Loucy (cell line): Measurements from ENCODE around the gene TECTA.

Source experiments
- H2AFZ ChIP-seq: fragments of 200-600 bp; sonication (generic); 2 replicates; pipeline ENCODE4 v1.6.0; 2016; ENCODE audit warnings: antibody characterized with exemption, mild to moderate bottlenecking, low read length, moderate library complexity
- H3F3A ChIP-seq: fragments of 200-600 bp; 2 replicates; pipeline ENCODE4 v1.6.0; 2016; ENCODE audit warnings: antibody characterized with exemption, low read depth, mild to moderate bottlenecking
- H3K27me3 ChIP-seq: fragments of 200-600 bp; sonication (generic); 2 replicates; pipeline ENCODE4 v1.6.1; 2014; ENCODE audit warnings: low read length, mild to moderate bottlenecking; ENCODE audit not compliant: insufficient read depth, poor library complexity, severe bottlenecking
- H3K36me3 ChIP-seq: fragments of 200-600 bp; sonication (generic); 2 replicates; pipeline ENCODE4 v1.6.1; 2016; ENCODE audit warnings: low read length; ENCODE audit not compliant: insufficient read depth
- H3K4me1 ChIP-seq: fragments of 200-600 bp; sonication (generic); 2 replicates; pipeline ENCODE4 v1.5.1; 2014; ENCODE audit warnings: low read length, mild to moderate bottlenecking; ENCODE audit not compliant: insufficient read depth, poor library complexity, severe bottlenecking
- H3K4me2 ChIP-seq: fragments of 200-600 bp; sonication (generic); 2 replicates; pipeline ENCODE4 v1.6.0; 2014; ENCODE audit warnings: antibody characterized with exemption, low read length, low read depth, mild to moderate bottlenecking; ENCODE audit not compliant: poor library complexity, severe bottlenecking
- H3K4me3 ChIP-seq: fragments of 200-600 bp; sonication (generic); 2 replicates; pipeline ENCODE4 v1.5.1; 2014; ENCODE audit warnings: low read length, mild to moderate bottlenecking, mixed read lengths; ENCODE audit not compliant: poor library complexity, severe bottlenecking
- H3K79me2 ChIP-seq: fragments of 200-600 bp; sonication (generic); 2 replicates; pipeline ENCODE4 v1.6.1; 2014; ENCODE audit warnings: low read length; ENCODE audit not compliant: insufficient read depth
- H3K9ac ChIP-seq: fragments of 200-600 bp; sonication (generic); 2 replicates; pipeline ENCODE4 v1.6.0; 2014; ENCODE audit warnings: mild to moderate bottlenecking, low read depth, low read length, moderate library complexity; ENCODE audit not compliant: poor library complexity, severe bottlenecking
- H3K9me2 ChIP-seq: fragments of 200-600 bp; sonication (generic); replicated peaks from 2 replicates; pipeline ENCODE4 v1.6.1; 2016; ENCODE audit warnings: low read depth, low read length, mixed read lengths
- H3K9me3 ChIP-seq: fragments of 200-600 bp; sonication (generic); 2 replicates; pipeline ENCODE4 v1.6.1; 2014; ENCODE audit warnings: mild to moderate bottlenecking, antibody characterized with exemption, low read length, low read depth; ENCODE audit not compliant: insufficient read depth
- H4K20me1 ChIP-seq: fragments of 200-600 bp; sonication (generic); 2 replicates; pipeline ENCODE4 v1.6.0; 2014; ENCODE audit warnings: antibody characterized with exemption, low read length, mild to moderate bottlenecking; ENCODE audit not compliant: insufficient read depth, poor library complexity, severe bottlenecking
- EZH2phosphoT487 ChIP-seq: fragments of 200-600 bp; IDR thresholded peaks from 2 replicates; pipeline ENCODE4 v1.6.1; 2018; ENCODE audit warnings: antibody characterized with exemption, mild to moderate bottlenecking, moderate library complexity, borderline replicate concordance
- TF ChIP-seq, protein P1 (sequence below): fragments of 200-600 bp; sonication (generic); conservative IDR thresholded peaks from 2 replicates; pipeline ENCODE4 v1.5.1; 2014; ENCODE audit warnings: mild to moderate bottlenecking, antibody characterized with exemption, low read length

Gene TECTA

DNA sequence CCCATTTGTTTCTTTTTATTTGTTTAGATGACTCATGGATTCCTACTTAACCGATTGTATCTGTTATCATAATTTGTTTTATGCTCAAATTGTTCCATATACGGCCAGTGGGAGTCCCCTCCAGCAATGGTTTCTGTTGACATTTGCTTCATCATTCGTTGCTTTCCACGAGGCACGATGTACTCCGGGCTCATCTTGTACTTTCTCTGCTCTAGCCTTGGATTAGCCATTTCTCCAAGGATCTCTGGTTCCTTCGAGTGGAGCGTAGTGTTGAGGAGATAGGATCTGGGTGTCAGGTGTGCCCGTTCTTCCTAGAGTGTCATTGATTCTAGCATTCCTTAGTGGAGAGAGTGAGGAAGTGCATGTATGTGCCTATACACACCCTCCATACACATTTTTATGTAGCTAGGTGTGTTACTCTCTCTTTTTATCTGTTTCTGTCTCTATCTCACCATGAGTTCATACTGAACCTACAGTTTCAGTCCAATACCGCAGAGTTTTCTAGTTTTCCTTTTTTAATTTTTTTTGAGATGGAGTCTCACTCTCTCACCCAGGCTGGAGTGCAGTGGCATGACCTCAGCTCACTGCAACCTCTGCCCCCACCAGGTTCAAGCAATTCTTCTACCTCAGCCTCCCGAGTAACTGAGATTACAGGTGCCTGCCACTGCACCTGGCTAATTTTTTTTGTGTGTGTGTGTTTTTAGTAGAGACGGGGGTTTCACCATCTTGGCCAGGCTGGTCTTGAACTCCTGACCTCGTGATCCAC is 31.4 kb downstream of the TECTA start:
- TF ChIP-seq, protein P1, sequence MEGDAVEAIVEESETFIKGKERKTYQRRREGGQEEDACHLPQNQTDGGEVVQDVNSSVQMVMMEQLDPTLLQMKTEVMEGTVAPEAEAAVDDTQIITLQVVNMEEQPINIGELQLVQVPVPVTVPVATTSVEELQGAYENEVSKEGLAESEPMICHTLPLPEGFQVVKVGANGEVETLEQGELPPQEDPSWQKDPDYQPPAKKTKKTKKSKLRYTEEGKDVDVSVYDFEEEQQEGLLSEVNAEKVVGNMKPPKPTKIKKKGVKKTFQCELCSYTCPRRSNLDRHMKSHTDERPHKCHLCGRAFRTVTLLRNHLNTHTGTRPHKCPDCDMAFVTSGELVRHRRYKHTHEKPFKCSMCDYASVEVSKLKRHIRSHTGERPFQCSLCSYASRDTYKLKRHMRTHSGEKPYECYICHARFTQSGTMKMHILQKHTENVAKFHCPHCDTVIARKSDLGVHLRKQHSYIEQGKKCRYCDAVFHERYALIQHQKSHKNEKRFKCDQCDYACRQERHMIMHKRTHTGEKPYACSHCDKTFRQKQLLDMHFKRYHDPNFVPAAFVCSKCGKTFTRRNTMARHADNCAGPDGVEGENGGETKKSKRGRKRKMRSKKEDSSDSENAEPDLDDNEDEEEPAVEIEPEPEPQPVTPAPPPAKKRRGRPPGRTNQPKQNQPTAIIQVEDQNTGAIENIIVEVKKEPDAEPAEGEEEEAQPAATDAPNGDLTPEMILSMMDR, result no peak
- no peak for TF ChIP-seq EZH2phosphoT487
- no peaks in the 10 kb centered on the region for H3K9me3 ChIP-seq
- H3K79me2 ChIP-seq, result no peaks in the 10 kb centered on the region
- no peaks in the 10 kb centered on the region for H3K36me3 ChIP-seq
- no peaks in the 10 kb centered on the region for H3K27me3 ChIP-seq
- no peaks in the 10 kb centered on the region for H4K20me1 ChIP-seq
- no peak overlapping the region for H3K4me2 ChIP-seq
- no peak overlapping the region for H2AFZ ChIP-seq
- no peaks in the 10 kb centered on the region for H3K9me2 ChIP-seq
- no peak overlapping the region for H3K4me3 ChIP-seq
- no peak overlapping the region for H3K9ac ChIP-seq
- H3K4me1 ChIP-seq, result no peaks in the 10 kb centered on the region
- no peaks in the 10 kb centered on the region for H3F3A ChIP-seq

DNA sequence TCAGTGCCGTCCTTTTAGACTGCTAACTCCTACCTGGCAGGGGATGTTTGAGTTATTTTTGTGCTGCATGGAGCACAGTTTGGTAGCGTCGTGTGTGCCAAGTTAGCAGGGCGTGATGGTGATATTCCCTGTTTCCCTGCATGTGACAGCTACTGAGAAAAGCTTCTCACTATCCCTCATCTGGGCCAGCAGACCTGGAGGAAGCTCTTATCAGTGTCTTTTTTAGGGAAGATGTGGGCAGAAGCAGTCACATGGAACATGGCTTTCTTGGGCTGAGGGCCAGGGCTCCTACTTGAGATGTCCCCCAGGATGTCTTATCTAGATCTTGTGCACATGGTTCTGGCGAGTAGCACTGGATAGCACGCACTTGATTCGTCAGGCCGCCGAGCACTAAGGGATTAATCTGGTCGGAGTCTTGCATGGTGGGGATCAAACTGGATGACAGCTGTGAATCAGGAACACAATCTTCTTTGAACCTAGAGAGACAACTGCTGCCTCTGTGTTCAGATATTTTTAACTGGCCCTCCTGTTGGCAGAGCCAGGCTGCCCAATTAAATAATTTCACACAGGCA is 33.8 kb downstream of the TECTA start:
- no peaks in the 10 kb centered on the region for H3K36me3 ChIP-seq
- no peaks in the 10 kb centered on the region for H3K4me1 ChIP-seq
- no peaks in the 10 kb centered on the region for H3K9me2 ChIP-seq
- no peak overlapping the region for H3K4me3 ChIP-seq
- H3K4me2 ChIP-seq, result no peak overlapping the region
- H3K27me3 ChIP-seq, result no peaks in the 10 kb centered on the region
- H3F3A ChIP-seq, result no peaks in the 10 kb centered on the region
- no peak for TF ChIP-seq EZH2phosphoT487
- TF ChIP-seq, protein P1, result no peak
- H3K79me2 ChIP-seq, result no peaks in the 10 kb centered on the region
- no peaks in the 10 kb centered on the region for H3K9me3 ChIP-seq
- no peak overlapping the region for H3K9ac ChIP-seq
- H2AFZ ChIP-seq, result no peak overlapping the region
- no peaks in the 10 kb centered on the region for H4K20me1 ChIP-seq

DNA sequence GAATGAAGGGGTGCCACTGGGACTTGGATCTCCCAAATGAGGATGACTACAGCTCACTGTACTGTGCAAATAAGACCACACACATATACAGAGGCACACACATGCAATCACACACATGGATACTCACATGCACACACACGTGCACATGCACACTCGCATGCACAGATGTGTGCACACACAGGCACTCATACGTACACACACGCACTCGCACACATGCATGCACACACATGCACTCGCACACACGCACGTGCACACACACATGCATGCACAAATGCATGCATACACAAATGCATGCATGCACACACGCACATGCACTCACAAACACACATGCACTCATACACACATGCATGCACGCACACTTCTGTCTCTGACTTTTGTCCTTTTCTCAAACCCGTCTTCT is 36.0 kb downstream of the TECTA start:
- no peak overlapping the region for H3K4me3 ChIP-seq
- H3F3A ChIP-seq, result no peaks in the 10 kb centered on the region
- no peaks in the 10 kb centered on the region for H3K9me2 ChIP-seq
- H3K4me2 ChIP-seq, result no peak overlapping the region
- H3K36me3 ChIP-seq, result no peaks in the 10 kb centered on the region
- no peaks in the 10 kb centered on the region for H4K20me1 ChIP-seq
- no peak overlapping the region for H3K9ac ChIP-seq
- no peak overlapping the region for H2AFZ ChIP-seq
- no peaks in the 10 kb centered on the region for H3K79me2 ChIP-seq
- TF ChIP-seq, protein P1, result no peak
- no peak for TF ChIP-seq EZH2phosphoT487
- H3K27me3 ChIP-seq, result no peaks in the 10 kb centered on the region
- no peaks in the 10 kb centered on the region for H3K4me1 ChIP-seq
- H3K9me3 ChIP-seq, result no peaks in the 10 kb centered on the region
